GM21619 (cell line): Measurements from ENCODE around the gene SRPK2.

Source experiments
- ATAC-seq: cut with Tn5 transposase; IDR thresholded peaks from one replicate; pipeline ENCODE4 v1.9.1; 2021; ENCODE audit not compliant: unreplicated experiment

SRPK2 gene

GRCh38 chr7:105229641-105230040 is 159.1 kb downstream of the SRPK2 start:
- ATAC-seq: no peak

GRCh38 chr7:105228555-105228954 is 160.2 kb downstream of the SRPK2 start:
- ATAC-seq: no peak

GRCh38 chr7:105227391-105227790 is 161.3 kb downstream of the SRPK2 start:
- ATAC-seq: no peak

GRCh38 chr7:105224884-105225651 is 163.7 kb downstream of the SRPK2 start:
- ATAC-seq: peak; percentile 89

- ATAC-seq: no peak
These were observed 165.8 kb downstream of the SRPK2 start for GRCh38 chr7:105222953-105223352.

- no peak for ATAC-seq
These were observed 169.0 kb downstream of the SRPK2 start for GRCh38 chr7:105219771-105220160.

GRCh38 chr7:105218939-105219770 is 169.6 kb downstream of the SRPK2 start:
- ATAC-seq: no peak

- ATAC-seq: no peak
These were observed 170.5 kb downstream of the SRPK2 start for GRCh38 chr7:105218215-105218614.

GRCh38 chr7:105216786-105217185 is 171.9 kb downstream of the SRPK2 start:
- no peak for ATAC-seq

GRCh38 chr7:105215821-105216220 is 172.9 kb downstream of the SRPK2 start:
- no peak for ATAC-seq

GRCh38 chr7:105215182-105215581 is 173.5 kb downstream of the SRPK2 start:
- ATAC-seq: no peak

GRCh38 chr7:105213611-105214010 is 175.1 kb downstream of the SRPK2 start:
- ATAC-seq: no peak

GRCh38 chr7:105212212-105212611 is 176.5 kb downstream of the SRPK2 start:
- no peak for ATAC-seq

GRCh38 chr7:105210721-105211205 is 178.0 kb downstream of the SRPK2 start:
- peak; percentile 85 for ATAC-seq

- no peak for ATAC-seq
These were observed 178.9 kb downstream of the SRPK2 start for GRCh38 chr7:105209870-105210269.

GRCh38 chr7:105209433-105209832 is 179.3 kb downstream of the SRPK2 start:
- no peak for ATAC-seq

- ATAC-seq: no peak
These were observed 181.7 kb downstream of the SRPK2 start for GRCh38 chr7:105206985-105207384.

GRCh38 chr7:105205592-105206237 is 183.0 kb downstream of the SRPK2 start:
- no peak for ATAC-seq

GRCh38 chr7:105204953-105205352 is 183.8 kb downstream of the SRPK2 start:
- ATAC-seq: no peak

GRCh38 chr7:105204520-105204919 is 184.2 kb downstream of the SRPK2 start:
- no peak for ATAC-seq

GRCh38 chr7:105202616-105203015 is 186.1 kb downstream of the SRPK2 start:
- ATAC-seq: no peak

GRCh38 chr7:105199386-105199785 is 189.3 kb downstream of the SRPK2 start:
- no peak for ATAC-seq
